Measurements from ENCODE around the gene GRIN2A. TPM values are rescaled to one million over a fixed set of nuclear protein-coding genes. Genes with fewer than 3 reads are reported as not detected.

Gene GRIN2A
- total and polyA plus RNA-seq, 2 experiments from 2014 or later = 0.42 to 5.5 TPM

DNA sequence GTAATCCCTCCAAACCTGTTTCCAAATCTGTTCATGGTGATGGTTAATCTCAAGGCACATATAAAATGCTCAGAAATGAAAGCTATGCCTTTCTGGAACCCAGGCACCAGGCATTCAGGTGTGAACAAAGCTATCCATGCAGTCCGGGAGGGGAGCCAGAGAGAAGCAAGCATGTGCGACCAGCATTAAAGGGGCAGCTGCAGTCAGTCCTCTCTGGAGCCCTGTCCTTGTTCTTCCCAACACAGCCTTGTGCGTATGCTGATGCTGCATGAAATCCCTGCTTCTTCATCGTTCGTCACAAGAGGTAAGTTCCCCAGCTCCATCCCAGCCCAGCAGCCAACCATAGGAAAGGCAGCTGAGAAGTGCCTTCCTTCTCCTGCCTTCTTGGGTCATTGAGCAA is 148.7 kb downstream of the GRIN2A start:
- TF ChIP-seq, protein P1, sequence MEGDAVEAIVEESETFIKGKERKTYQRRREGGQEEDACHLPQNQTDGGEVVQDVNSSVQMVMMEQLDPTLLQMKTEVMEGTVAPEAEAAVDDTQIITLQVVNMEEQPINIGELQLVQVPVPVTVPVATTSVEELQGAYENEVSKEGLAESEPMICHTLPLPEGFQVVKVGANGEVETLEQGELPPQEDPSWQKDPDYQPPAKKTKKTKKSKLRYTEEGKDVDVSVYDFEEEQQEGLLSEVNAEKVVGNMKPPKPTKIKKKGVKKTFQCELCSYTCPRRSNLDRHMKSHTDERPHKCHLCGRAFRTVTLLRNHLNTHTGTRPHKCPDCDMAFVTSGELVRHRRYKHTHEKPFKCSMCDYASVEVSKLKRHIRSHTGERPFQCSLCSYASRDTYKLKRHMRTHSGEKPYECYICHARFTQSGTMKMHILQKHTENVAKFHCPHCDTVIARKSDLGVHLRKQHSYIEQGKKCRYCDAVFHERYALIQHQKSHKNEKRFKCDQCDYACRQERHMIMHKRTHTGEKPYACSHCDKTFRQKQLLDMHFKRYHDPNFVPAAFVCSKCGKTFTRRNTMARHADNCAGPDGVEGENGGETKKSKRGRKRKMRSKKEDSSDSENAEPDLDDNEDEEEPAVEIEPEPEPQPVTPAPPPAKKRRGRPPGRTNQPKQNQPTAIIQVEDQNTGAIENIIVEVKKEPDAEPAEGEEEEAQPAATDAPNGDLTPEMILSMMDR (IDR thresholded peaks at IDR 0.05; ENCODE audit: low read depth, low read length) = no peak

DNA sequence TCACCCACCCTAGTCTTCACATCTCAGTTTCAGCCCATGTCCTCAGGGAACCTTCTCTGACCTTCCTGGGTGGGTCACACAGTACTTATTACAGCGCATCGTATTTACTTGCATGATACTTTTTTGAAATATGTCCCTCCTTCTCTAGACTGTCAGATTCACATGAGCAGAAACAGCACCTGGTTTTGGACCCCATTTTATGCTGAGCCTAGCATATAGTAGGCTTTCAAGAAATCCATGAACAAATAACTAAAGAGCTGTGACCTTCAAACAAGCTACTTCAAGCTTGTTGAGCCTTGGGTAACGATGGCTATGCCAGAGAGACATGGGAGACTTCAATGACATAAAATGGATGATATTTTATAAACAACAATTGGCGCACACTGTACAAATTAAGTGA is 150.3 kb downstream of the GRIN2A start:
- Histone ChIP-seq H3K4me3 (no peak overlapping the region), H3K9me3 (ENCODE audit: low read depth) (no peaks in the 10 kb centered on the region), H3K4me1 (ENCODE audit: low read depth) (no peaks in the 10 kb centered on the region), H3K36me3 (no peaks in the 10 kb centered on the region), H3K27me3 (no peaks in the 10 kb centered on the region), H3K27ac (no peak overlapping the region)
- TF ChIP-seq, protein P1 (IDR thresholded peaks at IDR 0.05; ENCODE audit: low read depth, low read length) = no peak
- DNase-seq (ENCODE audit: low read depth in 1 of 2, low spot score in 1 of 2) = no peak

More for the DNA sequence above, 148.7 kb downstream of the GRIN2A start:
- H3K4me1 ChIP-seq (ENCODE audit: low read depth) = no peaks in the 10 kb centered on the region
- no peak overlapping the region for H3K4me3 ChIP-seq
- H3K27ac ChIP-seq = no peak overlapping the region
- H3K27me3 ChIP-seq = no peaks in the 10 kb centered on the region
- DNase-seq (ENCODE audit: low read depth in 1 of 2, low spot score in 1 of 2) = no peak
- H3K9me3 ChIP-seq (ENCODE audit: low read depth) = no peaks in the 10 kb centered on the region
- H3K36me3 ChIP-seq = no peaks in the 10 kb centered on the region

DNA sequence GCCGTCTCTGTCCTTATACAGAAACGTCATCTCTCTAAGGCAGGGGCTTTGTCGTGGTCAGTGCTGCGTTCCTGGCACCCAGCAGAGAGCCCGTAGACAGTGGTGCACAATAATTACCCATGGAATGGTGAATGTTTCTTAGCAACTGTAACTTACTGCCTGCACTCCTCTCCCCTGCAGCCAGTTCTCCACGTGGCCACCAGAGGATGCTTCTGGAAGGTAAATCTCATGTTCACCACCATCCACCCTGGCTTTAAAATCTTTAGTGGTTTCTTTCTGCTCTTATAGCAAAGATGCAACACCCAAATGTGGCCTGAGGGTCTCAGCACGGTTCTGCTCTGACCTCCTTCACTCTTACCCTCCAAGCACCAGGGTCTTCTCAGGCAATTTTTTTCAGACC is 150.8 kb downstream of the GRIN2A start:
- Histone ChIP-seq H3K4me3 (no peak overlapping the region), H3K36me3 (no peaks in the 10 kb centered on the region), H3K4me1 (ENCODE audit: low read depth) (no peaks in the 10 kb centered on the region), H3K9me3 (ENCODE audit: low read depth) (no peaks in the 10 kb centered on the region), H3K27ac (no peak overlapping the region), H3K27me3 (no peaks in the 10 kb centered on the region)
- TF ChIP-seq, protein P1 (IDR thresholded peaks at IDR 0.05; ENCODE audit: low read depth, low read length) = no peak
- DNase-seq (ENCODE audit: low read depth in 1 of 2, low spot score in 1 of 2) = no peak

DNA sequence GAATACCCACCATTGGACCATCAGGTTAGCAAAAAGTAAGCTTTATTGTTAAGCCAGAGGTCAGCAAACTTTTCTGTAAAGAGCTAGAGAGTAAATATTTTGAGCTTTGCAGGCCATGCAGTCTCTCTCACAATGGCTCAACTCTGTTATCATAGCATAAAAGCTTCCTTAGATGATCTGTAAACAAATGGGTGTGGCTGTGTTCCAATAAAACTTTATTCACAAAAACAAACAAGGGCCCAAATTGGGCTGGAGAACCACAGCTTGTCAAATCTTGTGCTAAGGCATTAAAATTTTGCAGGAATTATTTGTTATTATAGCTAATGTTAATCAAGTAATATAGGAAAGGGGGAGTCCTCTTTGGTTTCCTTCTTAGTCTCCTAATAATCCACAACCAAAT is 153.6 kb downstream of the GRIN2A start:
- H3K27ac ChIP-seq = no peak overlapping the region
- no peak for DNase-seq (ENCODE audit: low read depth in 1 of 2, low spot score in 1 of 2)
- H3K4me1 ChIP-seq (ENCODE audit: low read depth) = no peaks in the 10 kb centered on the region
- no peak overlapping the region for H3K4me3 ChIP-seq
- H3K27me3 ChIP-seq = no peaks in the 10 kb centered on the region
- H3K9me3 ChIP-seq (ENCODE audit: low read depth) = no peaks in the 10 kb centered on the region
- H3K36me3 ChIP-seq = no peaks in the 10 kb centered on the region
- TF ChIP-seq, protein P1 (IDR thresholded peaks at IDR 0.05; ENCODE audit: low read depth, low read length) = no peak

DNA sequence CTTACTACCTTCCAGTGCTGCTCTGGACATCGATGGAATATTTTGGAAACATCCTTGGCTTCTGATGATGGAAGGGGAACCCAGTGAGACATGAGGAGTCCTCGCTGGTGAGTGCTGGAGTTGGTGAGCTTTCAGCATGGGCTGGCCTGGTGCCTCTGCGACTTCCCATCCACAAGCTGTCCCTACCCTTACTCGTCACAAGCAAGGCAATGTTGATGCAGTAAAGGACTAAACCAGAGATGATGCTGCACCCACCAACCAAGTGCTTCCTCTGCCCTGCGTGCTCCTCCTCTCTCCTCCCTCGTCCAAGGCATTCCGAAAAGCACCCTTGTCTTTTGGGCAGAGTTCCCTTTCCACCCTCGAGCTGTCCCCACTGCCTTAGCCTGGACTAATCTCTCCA is 154.7 kb downstream of the GRIN2A start:
- Histone ChIP-seq H3K4me1 (ENCODE audit: low read depth) (no peaks in the 10 kb centered on the region), H3K36me3 (no peaks in the 10 kb centered on the region), H3K4me3 (no peak overlapping the region), H3K27me3 (no peaks in the 10 kb centered on the region), H3K27ac (no peak overlapping the region), H3K9me3 (ENCODE audit: low read depth) (no peaks in the 10 kb centered on the region)
- TF ChIP-seq, protein P1 (IDR thresholded peaks at IDR 0.05; ENCODE audit: low read depth, low read length) = no peak
- no peak for DNase-seq (ENCODE audit: low read depth in 1 of 2, low spot score in 1 of 2)

DNA sequence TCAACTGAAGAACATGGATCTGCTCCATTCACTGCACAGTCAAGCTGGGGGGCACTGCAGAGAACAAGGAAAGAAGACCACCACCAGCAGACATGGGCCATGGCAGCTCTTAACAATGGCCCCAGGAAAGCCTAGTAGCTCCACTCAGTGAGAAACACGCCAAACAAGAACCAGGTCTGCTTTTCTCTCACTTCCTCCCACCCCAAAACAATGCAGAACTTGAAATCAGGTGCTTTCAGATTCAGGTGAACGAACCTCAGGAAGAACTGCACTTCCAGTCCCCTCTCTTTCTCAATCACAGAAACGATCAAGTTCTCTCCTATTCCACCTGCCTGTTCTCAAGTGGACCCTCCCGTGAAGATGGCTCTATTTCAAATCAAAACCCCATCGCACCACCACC is 155.6 kb downstream of the GRIN2A start:
- TF ChIP-seq, protein P1 (IDR thresholded peaks at IDR 0.05; ENCODE audit: low read depth, low read length) = no peak
- DNase-seq (ENCODE audit: low read depth in 1 of 2, low spot score in 1 of 2) = no peak
- Histone ChIP-seq H3K27ac (no peak overlapping the region), H3K4me1 (ENCODE audit: low read depth) (no peaks in the 10 kb centered on the region), H3K27me3 (no peaks in the 10 kb centered on the region), H3K9me3 (ENCODE audit: low read depth) (no peaks in the 10 kb centered on the region), H3K4me3 (no peak overlapping the region), H3K36me3 (no peaks in the 10 kb centered on the region)

Measured in cardiac muscle cell (in vitro differentiated cells and primary cell).